ENCODE measurements around the gene CDH4.

Gene CDH4

GRCh38 chr20:61748376-61748775 lies 496.3 kb downstream of the CDH4 start:
- no peak for FAIRE-seq

GRCh38 chr20:61749406-61750075 lies 497.5 kb downstream of the CDH4 start:
- no peak for FAIRE-seq

- FAIRE-seq: no peak
These were observed 498.0 kb downstream of the CDH4 start for GRCh38 chr20:61750093-61750492.

GRCh38 chr20:61752576-61752975 lies 500.5 kb downstream of the CDH4 start:
- no peak for FAIRE-seq

GRCh38 chr20:61753316-61753942 lies 501.4 kb downstream of the CDH4 start:
- FAIRE-seq: no peak

DNA sequence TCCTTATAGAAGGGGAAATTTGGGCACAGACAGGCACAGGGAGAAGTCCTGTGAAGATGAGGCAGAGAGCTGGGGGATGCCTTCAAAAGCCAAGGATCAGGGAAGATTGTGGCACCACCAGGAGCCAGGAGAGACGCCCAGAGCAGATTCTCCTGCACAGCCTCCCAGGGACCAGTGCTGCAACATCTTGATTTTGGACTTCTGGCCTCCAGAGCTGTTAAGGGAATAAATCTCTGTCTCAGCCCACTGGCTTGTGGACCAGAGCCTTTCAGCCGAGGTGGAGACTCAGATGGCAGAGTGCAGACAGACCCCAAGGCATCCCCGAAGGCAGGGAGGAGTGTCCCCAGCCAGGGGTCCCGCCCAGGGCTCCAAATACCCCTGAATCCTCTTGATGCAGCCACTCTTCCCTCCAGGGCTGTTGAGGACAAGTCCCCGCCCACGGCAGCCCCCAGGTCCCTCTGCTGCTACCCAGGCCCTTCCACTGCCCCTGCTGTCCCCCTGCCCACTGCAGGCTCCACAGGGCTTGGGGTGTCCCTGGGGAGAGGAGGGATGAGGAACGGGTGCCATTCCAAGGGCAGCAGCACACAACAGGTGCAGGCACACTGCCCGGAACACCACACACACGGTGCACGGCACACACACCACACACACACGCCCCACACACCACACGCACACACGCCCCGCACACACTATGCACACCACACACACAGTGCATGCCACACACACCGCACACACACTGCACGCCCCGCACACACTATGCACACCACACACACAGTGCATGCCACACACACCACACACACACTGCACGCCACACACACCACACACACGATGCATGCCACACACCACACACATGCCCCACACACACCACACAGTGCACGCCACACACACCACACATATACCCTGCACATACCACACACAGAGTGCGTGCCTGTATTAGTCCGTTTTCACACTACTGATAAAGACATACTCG lies 502.2 kb downstream of the CDH4 start:
- FAIRE-seq: no peak

DNA sequence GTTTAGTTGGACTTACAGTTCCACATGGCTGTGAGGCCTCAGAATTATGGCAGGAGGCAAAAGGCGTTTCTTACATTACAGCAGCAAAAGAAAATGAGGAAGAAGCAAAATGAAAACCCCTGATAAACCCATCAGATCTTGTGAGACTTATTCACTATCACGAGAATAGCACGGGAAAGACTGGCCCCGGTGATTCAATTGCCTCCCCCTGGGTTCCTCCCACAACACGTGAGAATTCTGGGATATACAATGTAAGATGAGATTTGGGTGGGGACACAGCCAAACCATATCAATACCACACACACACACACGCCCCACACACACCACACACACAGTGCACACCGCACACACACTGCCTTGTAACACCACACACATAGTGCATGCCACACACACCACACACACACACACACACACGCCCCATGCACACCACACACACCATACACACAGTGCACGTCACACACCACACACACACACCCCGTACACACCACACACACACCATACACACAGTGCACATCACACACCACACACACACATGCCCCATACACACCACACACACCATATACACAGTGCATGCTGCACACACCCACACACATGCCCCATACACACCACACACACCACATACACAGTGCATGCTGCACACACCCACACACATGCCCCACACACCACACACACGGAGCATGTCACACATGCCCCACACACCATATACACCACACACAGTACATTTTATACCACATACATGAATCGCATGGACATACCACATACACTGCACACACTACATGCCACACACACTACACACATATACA lies 503.1 kb downstream of the CDH4 start:
- no peak for FAIRE-seq

DNA sequence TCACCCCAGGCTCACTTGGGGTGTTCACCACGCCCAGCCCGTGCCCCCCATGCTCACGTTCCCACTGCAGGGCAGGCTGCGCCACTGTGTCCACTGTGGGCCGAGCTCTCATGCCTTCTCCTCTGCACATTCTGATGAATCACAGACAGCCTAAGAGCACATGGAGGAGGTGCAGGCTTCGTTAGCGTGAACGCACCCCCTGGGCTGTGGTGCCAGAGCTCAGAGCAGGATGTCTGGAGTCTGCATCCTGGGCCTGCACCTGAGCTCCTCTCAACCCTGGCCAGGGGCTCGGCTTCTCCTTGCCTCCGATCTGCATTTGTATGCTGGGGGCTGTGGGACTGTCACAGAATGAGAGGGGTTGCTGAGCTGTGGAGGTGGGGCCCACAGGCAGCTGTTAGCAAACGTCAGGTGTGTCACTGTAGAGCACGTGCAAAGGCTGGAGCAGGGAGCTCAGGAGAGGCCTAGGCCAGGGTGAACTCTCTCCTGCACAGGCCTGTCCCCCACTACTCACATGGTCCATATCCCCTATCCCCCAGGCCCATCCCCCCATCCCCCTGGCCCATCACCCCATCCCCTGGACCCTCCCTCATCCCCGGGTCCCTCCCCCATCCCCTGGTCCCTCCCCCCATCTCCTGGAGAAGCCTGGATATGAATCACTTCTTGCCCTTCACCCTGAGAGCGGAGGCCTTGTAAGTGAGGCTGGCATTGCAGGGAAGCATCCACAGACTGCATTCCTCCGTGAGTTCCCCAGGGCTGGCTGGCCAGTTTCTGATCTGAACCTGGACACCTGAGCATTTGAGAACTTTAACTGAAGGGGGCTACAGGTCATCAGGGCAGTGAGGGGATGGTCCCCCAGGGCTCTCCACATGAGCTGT lies 504.1 kb downstream of the CDH4 start:
- FAIRE-seq: no peak

DNA sequence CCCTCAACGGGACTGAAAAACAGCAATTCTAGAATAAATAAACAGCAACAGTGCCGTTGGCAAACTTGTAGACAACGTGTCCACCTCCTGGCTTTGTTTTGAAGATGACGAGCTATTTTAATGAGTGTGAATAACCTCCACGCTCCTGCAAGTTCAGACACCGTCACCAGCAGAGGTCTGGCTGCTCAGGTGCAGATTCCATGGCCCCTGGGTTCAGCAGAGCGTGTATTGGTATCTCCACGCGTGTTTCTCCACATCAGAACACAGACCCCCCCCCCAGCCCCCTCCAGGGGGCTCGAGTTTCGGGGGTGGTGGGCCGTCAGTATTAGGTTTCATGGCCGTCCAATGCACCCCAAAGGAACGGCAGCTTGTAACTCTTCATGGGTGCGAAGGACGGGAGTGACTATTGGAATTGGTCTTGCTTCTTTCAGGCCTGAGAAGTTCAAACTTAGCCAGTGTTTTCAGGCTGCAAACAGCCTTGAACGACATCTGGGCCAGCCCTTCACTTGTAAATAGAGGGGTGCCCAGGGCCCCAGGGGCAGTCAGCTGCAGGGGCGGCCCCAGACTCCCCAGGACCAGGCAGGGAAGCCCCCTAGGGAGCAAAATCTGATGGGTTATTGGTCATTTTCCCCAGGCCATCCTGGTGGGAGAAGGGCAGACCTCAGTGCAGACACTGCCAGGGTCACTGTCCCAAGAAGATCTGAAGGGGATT lies 505.1 kb downstream of the CDH4 start:
- no peak for FAIRE-seq

DNA sequence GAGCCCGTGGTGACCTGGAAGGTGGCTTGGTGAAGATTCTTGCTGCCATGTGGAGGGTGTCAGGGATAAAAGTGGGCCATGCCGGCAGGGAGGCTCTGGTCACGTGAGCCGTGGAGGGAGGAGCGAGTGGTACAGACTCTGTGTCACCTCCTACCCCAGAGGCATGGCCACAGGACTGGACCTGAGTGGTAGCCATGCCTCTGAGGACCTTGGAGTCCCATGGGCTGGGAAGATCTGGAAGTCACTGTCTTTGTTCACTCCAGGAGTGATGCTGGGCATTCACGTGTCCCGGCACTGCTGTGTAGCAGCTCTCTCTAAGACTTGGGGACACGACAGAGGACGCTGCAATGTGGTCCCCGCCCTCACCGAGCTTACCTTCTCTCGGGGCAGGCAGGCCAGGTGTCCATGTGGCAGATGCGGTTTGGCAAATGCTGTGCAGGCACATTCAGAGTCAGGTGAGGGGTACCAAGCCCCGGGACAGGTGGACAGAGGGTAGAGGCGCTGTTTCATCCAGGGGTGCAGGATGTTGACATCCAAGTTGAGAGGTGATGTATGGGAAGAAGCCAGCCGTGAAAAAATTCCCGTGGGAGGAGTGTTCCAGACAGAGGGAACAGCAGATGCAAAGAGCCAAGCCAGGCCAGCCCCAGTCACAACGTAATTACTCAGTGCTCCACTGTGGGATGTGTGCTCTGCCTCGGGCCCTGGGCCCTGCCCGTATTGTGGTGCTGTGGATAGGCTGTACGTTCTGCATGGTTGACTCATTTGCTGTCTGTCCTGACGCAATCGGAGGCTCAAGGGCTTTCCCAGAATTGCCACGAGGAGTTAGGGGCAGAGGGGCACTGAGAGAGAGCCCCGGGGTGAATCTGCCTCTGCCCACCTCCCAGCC lies 505.9 kb downstream of the CDH4 start:
- no peak for FAIRE-seq

DNA sequence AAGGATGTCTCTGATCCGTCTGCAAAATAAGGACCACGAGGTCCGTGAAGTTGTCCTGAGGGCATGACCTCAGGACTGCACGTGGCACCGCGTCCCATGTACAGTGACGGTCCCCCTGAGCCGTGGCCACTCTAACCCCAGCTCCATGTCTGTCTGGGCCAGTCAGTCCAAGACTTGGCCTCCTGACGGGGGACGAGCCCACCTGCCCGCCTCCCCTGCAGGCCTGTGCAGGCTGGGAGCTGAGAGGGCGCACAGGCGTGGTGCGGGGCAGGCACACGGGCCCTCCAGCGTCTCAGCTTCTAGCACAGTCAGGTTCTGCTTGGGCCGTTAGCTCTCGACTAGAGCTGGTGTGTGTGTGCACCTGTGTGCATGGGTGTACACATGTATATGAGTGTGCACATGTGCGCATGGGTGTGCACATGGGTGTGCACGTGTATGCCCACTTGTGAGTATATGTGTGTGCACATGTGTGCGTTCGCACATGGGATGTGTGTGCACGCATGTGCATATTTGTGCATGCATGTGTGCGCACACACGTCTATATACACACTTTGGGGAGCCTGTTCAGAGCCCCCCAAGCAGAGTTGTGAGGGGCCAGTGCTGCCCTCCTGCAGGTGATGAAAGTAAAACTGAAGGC lies 506.6 kb downstream of the CDH4 start:
- FAIRE-seq: no peak

- no peak for FAIRE-seq
These were observed 507.4 kb downstream of the CDH4 start for GRCh38 chr20:61759286-61760065.

DNA sequence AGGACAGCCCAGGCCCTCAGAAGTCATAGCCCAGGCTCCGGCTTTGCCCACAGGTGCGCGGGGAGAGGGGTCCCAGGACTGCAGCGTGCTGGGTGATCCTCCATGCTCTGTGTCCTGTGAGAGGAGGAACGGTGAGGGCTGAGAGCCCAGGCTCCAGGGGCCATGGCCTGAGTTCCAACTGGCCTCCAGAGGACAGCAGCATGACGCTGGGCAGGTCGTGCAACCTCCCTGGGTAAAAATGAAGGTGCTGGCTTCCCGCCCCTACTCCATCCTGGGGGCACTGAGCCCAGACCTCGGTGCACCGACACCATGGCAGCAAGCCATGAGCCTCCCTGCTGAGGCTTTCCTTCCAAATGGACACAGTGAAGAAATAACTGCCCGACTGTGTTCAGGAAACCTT lies 508.3 kb downstream of the CDH4 start:
- no peak for FAIRE-seq

GRCh38 chr20:61760731-61761130 lies 508.7 kb downstream of the CDH4 start:
- no peak for FAIRE-seq

DNA sequence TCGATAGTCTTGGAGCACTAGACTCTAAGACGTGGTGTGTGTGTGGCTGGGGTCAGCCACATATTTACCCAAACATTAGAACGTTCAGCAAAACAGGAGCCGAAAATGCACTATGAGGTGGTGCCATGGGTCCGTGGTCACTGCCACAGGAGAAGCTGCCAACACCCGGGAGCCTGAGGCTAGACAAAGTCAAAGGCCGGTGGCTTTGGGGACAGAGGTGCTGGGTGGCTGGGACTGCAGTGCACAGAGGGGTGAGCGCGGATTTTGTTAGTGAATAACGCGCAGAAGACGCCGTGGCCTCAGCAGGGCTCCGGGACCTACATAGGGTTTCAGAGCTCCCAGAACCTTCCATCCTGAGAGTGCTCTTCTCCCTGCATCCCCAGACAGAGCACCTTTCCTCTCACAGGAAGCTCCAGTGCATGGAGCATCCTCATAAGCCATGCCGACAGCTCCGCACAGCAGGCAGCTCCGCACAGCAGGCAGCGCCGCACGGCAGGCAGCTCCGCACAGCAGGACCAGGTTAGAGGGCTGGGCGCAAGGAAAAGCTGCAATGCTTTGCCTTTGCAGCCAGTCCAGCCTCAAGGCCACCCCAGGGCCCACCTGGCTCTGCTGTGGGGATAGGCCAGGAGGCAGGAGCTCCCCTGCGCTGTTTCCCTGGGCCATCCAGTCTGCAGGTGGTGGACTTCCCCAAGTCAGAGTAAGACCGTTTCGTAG lies 509.5 kb downstream of the CDH4 start:
- no peak for FAIRE-seq

DNA sequence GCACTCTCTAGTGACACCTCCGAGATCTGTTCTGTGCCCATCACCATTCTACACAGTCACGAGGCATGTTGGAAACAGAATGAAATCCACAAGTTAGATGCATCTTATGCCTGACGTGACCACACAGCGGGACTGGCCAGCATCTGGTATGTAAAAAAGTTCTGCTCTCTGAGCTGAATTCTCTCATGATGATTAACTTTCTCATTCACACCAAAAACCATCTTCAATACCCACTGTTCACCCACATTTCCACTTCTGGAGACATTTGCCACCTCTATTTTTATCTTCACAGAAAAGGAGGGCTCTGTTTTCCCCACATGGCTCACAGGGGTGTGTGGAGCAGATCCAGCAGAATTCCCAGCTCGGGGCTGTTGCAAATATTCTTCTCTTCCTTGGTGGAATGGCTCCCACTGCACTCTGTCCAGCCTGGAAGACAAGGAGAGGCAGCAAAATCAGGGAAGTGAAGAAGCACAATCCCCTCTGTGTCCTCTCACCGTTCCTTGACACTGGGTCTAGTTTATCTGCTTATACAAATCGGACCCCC lies 510.2 kb downstream of the CDH4 start:
- no peak for FAIRE-seq

- no peak for FAIRE-seq
These were observed 511.1 kb downstream of the CDH4 start for GRCh38 chr20:61762886-61763739.

Data from TTC549 (cell line).